ENCODE measurements around the gene CDK5.

CDK5 gene

DNA sequence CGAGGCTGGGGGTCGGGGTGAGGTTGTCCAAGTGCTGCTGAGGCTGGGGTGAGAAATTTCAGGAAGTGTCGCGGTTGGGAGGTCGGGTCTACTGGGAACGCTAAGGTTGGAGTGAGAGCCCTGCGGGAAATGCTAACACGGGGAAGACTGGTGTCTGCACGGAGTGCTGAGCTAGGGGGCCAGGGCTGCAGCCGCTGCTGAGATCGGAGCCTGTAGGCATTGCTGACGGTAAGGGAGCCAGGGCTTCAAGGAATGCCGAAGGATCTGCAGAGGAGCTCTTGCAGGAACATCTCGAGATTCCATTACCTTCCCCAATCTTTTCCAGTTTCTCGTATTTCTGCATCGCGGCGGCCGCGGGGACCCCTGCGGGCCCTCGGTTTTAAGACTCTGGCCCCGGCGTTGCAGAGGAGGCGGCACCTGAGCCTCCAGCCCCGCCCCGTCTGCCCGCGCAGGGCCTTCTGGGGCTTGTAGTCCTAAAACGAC lies at the start of gene CDK5:
TSS of gene CDK5 (minus strand) at position 392 of the 483 bp plus-strand sequence. CDS start at position 343, 49 bp downstream.
- no peak for DNase-seq (ENCODE audit: low spot score)

DNA sequence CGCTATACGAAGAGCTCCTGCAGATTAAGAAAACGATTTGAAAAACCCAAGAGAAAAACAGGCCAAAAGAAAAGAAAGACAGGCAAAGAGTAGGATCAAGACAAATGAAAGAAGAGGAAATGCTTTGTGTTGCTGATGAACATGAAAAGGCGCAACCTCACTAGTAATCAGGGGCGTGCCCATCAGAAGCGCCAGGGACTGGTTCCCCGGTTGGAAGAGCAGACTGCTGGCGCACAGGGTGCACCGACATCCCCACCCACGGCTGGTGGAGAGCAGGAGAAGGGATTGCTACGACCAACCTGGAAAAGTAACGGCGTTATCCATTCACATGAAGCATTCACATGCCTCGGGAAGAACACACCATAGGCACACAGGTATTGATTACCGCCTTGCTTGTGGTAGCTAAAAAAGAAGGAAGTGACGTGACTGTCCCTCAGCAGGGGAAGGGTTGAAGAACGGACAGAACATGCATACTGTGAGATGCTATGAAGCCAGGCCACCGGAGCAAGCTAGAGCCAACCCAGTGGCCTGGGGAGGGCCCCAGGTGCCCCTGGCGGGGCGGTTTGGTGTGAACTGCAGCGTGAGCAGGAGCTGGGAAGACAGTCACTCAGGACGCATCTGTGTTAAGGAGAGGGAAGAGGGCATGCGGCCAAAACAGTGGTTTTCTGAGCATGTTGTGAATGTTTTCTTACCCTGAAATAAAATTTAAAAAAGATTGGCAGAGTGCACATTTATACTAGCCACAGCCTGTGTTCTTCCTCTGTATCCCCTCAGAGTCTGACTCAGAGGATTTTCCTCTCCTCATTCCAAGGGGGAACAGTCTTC lies 46.9 kb upstream of the CDK5 start:
- FAIRE-seq (no peak), DNase-seq (ENCODE audit: low spot score) (no peak)

More for the DNA sequence above, at the start of gene CDK5:
- no peak for FAIRE-seq

DNA sequence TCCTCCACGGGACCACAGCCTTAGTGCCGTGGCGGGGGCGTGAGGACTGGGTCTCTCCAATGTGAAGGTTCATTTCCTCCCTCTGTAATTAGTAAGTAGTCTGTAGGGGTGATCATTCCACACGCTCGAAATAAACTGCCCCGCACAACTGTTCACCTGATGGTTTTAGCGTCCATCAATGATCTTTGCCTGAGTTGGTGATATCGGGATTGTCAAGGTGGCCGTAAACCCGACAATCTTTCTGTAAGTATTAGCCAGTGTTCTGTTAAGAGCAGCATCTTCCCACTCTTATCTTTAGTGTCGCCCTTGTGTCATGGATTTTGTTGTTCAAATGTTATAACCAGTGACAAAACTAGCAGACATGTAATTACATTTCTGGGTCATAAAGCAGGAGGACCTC lies 46.3 kb upstream of the CDK5 start:
- DNase-seq (ENCODE audit: low spot score) (no peak), FAIRE-seq (no peak)

DNA sequence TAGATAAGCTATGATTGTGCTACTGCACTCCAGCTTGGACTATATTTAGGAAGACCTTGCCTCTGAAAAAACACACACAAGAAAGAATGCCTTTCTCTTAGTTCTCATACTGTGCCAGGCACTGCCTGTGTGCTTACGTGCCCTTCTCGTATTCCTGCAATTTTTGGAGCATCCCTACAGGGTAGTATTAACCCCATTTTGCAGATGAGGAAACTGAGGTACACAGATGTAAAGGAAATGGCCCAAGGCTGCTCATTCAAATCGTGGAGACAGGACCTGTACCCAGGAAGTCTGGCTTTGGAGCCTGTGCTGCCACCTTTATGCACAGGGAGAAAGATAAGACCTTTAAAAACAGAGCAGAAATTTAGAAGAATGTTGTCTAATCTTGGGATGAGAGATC lies 45.3 kb upstream of the CDK5 start:
- no peak for DNase-seq (ENCODE audit: low spot score)
- no peak for FAIRE-seq

DNA sequence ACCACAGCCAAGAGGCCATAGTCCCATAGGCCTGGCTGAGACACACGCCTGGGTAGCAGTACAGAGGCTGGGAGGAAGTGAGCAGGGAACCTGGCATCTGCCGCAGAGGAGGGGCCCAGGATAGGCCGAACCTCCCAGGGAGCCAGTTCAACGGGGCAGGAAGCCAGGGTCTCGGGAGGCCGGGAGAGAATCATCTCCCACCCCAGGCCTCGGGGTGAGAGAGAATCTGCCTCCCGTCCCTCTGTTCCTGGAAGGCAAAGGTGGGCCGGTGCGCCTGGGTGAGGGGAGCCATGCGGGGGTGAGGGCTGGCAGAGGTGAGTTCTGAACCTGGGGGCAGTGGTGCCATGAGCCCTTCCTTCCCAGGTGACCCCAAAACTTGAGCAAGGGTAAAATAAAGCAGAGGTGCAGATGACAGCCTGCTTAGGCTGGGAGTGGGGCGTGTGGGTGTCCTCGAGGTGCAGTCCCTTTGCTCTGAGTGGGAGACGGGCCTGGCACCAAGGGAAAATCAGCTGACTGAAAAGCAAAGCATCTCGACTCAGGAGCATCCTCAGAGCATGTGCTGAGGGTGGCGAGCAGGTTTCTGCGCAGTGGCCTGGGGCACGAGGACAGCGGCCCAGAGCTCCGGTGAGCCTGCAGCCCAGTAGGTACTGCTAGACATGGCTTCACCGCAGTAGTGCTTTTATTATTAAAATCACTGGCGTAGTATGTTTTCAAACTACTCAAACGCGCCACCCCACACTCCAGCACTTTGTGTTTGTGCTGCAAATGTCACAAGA lies 44.1 kb upstream of the CDK5 start:
- DNase-seq (ENCODE audit: low spot score) (no peak), FAIRE-seq (no peak)

DNA sequence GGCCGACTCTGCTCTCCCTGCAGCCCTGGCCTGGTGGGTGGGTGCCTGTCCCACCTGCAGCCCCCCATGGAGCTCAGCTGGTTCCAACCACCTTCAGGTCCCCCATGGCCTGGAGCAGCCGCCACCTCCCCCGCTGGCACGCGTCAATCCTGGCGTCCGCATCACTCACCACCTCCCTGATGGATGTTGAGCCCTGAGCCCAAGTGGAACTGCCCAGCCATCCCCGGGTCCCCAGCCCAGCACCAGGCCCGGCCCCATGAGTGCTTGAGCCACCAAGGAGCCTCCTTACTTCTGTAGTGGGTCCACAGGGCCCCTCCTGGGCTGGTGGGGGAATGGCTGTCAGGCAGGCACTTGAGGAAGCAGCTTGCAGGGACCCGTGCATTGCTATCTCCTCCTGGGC lies 43.2 kb upstream of the CDK5 start:
- no peak for FAIRE-seq
- no peak for DNase-seq (ENCODE audit: low spot score)

DNA sequence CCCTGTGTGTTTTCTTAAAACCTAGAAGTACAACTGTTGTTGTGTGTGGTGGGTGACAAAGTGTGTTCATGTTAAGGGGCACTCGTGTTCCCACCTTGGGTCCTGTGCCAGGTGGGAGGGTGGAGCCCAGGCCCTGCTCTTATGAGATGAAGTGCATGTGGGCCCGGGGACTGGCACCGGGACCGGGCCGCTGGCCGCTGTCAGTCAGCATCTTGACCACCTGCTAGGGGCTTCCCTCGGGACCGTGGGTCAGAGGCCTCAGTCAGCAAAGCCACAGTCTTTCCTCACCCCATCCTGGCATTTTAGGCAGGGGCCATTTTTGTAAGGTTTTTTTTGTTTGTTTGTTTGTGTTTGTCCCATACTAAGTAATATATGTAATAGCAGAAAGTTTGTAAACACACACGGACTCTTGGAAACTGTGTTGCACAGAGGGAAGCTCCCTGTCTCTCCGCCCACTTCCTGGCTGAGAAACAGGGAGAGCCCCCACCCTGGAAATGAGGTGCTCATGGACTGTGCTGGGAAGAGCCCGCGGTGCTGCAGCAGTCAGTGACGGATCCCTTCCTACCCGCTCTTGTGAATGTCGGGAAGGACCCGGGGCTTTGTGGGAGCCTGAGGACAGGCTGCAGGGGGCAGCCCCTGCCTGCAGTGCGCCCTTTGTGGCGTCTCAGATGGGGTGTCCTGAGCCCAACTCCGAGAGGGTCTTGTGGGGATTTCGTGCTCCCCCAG lies 42.0 kb upstream of the CDK5 start:
- DNase-seq (ENCODE audit: low spot score) = no peak
- FAIRE-seq = no peak

DNA sequence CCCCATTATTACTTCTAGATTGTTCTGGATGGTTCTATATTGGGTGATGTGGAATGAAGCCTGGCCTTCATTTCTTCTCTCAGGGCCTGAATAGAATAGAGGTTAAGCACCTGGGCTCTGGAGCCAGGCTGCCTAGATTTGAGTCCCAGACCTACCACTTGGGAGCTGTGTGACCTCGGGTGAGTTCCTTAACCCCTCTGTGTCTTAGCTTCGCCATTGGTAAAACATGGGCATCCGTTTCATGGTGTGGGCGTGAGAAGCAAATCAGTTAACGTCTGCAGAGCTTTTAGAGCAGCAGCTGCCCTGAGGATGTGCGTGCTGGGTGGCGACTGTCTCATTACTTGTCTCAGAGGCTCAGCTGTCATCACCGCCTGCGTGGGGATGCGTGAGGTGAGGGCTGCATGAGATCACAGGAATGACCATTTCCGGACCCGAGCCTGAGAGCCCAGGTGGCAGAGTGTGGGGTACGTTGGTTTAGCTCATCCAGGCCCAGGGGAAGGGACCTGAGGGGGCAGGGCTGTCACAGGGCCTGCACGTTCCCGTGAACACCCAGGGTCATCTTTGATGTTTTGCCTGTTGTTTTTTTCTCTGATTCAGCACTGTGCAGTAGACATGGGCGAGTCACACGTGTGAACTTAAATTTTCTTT lies 38.3 kb upstream of the CDK5 start:
- no peak for FAIRE-seq
- no peak for DNase-seq (ENCODE audit: low spot score)

DNA sequence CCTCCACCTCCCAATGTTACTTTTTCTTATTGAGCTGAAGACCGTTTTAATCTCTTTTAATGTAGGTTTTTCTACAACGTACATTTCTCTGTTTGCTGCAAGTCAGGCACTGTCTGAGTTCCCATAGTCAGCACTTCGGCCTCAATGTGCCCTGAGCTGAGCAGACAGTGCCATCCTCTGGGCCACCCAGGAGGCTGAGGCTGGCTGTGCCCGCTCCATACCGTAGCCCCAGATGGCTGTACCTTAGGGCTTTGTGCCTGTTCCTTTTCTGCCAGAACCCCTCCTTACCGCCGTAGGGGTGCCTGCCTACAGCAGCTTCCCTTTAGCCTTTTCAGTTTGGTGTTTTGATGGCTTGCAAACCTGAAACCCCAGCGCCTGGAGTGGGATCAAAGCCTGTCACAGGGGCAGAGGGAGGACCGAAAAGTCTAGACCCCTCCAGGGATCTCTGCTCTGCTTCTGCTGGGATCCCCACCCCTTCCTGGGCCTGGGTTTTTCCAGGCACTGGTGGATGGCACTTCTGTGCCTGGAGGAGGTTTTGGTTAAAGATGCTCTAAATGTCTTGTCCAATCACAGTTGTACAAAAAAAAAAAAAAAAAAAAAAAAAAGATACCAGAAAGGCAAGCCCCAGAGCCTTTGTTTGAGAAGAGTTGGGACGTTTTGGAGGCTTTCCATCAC lies 37.6 kb upstream of the CDK5 start:
- no peak for FAIRE-seq
- DNase-seq (ENCODE audit: low spot score) = no peak

DNA sequence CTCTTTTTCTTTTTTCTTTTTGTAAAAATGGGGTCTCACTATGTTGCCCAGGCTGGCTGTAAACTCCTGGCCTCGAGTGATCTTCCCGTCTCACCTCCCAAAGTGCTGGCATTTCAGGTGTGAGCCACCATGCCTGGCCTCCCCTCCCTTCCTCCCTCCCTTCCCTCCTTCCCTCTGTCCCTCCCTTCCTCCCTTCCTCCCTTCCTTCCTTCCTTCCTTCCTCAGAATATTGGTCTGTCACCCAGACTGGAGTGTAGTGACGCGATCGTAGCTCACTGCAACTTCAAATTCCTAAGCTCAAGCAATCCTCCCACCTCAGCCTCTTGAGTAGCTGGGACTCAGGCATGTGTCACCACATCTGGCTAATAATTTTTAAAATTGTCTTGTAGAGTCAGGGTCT lies 37.0 kb upstream of the CDK5 start:
- DNase-seq (ENCODE audit: low spot score) (no peak), FAIRE-seq (no peak)

DNA sequence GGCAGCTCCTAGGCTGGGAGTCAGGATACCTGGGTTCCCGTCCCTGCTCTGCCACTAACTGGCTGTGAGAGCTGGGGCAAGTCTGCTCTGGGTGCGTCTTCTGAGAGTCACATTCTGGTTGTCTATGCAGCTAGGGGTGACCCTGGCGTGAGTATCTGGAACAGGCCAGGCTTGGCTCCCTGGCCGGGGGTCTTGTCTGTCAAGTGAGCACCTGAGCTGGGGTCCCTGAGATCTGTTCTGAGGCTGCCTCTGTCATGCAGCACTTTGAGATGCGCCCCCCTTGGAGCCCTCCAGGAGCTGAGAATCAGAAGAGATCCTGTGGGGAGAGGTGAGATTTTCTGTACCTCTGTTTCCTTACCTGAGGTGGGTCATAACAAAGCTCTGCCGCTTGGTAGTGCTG lies 36.1 kb upstream of the CDK5 start:
- DNase-seq (ENCODE audit: low spot score) (no peak), FAIRE-seq (no peak)

DNA sequence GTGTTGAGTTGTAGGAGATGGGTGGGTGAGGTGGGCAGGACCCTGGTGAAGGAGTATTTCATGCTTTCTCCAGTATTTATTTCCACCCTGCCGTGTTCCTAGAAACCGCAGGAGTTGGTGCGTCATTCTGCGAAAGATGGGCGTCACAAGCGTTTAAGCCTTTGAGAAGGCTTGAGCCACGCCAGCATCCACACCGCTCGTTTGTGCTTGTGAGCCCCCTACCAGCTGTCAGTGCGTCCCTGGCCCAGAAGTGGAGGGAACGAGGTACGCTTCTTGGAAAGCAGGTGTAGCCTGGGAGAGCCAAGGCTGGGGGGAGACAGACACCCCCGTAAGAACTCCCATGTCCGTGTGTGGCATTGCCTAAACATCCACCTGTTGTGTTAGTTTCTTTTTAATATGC lies 34.3 kb upstream of the CDK5 start:
- FAIRE-seq = no peak
- DNase-seq (ENCODE audit: low spot score) = no peak

DNA sequence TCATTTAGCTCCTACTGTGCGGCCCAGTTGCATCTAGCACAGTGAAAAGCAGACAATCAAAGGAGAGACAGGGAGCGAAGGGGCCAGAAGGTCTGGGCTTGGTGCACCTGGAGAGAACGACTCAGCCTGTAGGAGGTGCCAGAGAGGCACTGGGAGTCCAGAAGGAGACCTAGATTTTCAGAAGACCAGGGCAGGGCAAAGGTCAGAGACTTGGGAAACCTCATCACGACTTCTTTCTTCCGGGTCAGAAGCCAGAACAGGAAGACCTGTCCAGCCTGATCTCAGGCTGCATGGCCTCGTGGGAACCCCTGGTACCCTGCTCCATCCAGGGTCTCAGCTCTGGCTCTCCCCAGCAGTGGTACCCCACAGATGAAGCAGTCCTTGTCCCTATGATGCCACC lies 33.7 kb upstream of the CDK5 start:
- FAIRE-seq (no peak), DNase-seq (ENCODE audit: low spot score) (no peak)

DNA sequence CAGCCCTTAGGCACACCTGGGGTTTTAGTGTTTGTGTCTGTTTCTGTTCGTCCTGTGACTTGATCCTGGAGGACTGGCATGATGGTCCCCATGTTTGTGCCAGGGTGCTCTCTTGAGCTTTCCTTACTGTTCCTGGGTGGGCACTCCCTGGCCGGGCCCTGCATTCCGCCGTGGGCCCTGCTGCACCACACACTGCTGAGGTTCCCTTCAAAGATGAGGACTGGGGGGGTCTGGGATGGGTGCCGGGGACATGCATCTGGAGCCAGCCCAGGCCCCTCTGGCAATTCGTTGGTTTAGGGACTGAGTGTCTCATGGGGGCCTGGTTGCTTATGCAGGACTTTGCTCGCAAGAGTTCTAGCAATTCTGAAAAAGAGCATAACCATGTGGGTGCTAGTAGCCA lies 33.3 kb upstream of the CDK5 start:
- no peak for DNase-seq (ENCODE audit: low spot score)
- no peak for FAIRE-seq

DNA sequence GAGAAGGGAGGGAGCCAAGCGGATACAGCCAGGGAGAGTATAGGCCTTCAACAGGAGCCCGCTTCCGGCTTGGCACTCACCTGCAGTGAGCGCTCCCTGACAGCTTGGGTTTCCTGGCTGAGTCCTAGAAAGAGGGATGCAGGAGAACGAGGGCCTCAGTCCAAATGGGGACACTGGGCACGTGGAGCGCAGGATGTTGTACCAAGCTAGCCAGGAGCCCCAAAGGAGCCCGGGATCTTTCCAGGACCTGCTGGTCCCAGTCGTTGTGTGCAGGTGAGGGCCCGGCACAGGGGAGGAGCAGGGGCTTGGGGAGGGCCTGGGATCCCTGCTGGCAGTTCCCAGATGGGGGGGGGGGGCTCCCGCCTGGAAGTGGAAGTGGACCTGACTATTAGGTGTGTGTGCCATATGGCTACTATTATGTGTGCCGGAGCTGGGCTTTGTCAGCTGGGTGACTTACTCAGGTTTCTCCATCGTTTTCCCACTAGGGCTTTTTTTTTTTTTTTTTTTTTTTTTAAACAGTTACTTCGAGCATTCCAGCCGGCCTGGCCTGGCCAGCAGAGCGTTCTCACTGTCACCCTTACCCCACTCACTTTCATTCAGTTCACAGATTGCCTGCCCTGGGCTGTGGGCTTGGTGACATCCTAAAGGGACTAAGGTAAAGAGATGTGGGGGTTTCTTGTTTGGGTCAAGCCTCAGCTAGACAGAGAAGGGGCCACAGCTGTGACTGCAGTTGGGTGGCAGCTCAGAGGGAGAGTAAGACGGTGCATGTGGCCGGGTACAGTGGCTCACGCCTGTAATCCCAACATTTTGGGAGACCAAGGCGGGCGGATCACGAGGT lies 32.4 kb upstream of the CDK5 start:
- no peak for FAIRE-seq

DNA sequence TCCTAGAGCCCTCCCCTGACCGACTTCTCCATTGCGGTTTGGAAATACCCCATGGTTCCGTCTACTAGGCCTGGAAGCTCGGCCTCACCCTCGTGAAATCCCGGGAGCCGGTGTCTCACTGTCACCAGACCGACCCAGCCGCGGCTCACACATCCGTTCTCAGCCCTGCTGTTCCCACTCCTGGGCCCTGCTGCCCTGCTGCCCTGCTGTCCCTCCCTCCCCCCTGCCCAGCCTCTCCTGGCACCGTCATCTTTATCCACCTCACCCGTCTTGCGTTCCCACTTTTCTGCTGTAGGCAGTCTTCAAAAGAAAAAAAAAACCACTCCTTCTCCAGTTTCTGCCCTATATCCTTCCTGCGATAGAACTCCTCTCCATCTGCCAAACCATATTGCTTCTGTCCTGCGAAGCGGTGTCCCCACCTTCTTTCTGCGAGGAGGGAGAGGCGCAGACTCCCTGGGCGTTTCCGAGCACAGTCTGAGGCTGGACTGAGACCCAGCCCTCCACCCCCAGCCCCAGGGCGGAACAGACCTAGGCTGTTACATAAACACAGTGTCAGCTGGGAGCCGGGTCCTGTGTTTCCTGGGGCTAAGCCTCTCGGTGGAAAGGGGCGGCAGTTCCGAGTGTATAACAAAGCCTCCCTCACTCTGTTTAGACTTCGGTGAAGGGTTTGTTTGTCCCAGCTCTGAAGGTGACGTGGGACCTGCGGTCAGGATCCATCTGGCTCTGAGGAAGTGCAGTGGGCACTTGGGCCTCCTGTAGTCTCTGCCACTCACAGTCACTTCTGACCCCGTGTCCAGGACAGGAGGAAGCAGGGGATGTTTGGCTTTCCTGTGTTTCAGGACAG lies 31.4 kb upstream of the CDK5 start:
- no peak for DNase-seq (ENCODE audit: low spot score)
- no peak for FAIRE-seq

More for the DNA sequence above, 32.4 kb upstream of the CDK5 start:
- DNase-seq (ENCODE audit: low spot score) = no peak

DNA sequence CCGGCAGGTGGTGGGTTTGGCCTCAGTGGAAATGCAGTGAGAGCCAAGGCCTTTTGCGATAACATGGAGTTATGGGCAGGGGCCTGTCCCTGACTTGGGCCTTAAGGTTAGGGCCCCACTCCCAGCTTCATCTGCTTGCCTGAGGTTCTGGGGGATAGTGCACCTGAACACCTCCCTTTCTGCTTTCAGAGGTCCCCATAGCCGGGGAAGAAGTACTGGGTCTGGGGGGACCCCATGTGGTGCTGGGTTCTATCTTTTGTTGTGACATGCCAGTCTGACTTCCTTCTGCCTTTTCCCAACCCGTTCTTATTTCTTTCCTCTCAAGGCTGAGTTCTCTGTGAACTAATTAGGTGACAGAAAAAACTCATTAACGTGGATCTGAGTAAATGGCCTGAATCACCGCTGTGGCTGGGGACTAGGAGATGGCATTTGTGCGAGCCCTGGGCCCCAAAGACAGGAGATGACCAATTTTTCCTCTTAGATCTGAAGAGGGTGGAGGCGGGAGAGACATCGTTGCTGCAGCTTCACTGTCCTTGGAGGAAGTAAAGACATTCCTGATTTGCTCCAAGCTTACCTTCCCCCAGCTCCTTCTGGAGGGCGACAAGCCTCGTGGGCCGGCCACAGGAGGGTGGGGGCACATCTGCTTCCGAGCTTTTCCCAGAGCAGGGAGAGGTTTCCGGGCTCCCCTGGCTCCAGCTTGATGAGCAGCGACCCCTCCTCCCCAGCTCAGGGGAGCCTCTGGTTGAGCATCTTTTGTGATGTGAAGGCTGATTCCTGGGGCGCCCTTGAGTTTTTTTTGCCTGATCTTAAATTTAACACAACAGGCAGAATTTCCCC lies 30.5 kb upstream of the CDK5 start:
- DNase-seq (ENCODE audit: low spot score) = no peak
- FAIRE-seq = no peak
